HG03097 (cell line): ENCODE results near the gene C19orf18.
"Not testable (repeated sequence)": the region's sequence is repeated elsewhere in the genome, so short reads cannot be mapped to it uniquely, and the experiment has no call there.

ENCODE experiments used
- ATAC-seq: cut with Tn5 transposase; IDR thresholded peaks from one replicate; pipeline ENCODE4 v1.9.1; 2021; ENCODE audit not compliant: unreplicated experiment, low FRiP score

C19orf18 gene

DNA sequence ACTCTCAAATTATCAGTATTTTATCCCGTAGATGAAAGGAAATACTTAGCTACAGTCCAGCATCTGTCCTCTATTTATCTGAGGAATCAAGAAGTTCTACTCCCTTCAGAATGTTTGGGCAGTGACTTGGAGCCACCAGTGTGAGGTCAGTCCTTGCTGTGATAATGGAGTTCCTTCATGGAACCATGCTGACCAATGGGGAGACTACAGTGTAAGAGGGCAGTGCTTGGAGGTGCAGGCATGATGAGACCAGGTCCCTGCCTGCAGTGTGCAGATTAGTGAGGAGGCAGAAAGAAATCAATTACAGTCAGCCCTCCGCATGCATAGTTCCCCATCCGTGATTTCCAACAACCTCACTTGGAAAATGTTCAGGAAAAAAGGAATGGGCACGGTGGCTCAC, at the start of gene C19orf18:
TSS of gene C19orf18 (minus strand) at position 101 of the 400 bp plus-strand sequence. CDS start 102 bp downstream, outside the sequence.
- no peak for ATAC-seq

DNA sequence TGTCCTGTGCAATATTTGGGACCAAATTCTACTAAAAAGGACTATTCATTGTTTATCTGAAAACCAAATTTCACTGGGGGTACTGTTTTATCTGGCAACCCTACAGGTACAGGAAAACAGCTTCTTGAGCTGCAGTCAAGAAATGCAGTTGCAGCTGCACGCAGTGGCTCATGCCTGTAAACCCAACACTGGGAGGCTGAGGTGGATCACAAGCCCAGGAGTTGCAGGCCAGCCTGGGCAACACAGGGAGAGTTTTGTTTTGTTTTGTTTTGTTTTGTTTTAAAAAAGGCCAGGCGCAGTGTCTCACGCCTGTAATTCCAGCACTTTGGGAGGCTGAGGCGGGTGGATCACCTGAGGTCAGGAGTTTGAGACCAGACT, 47.9 kb upstream of the C19orf18 start:
- no peak for ATAC-seq

- no peak for ATAC-seq
Measured at GRCh38 chr19:58021541-58022282, 47.4 kb upstream of the C19orf18 start.

- no peak for ATAC-seq
Measured at GRCh38 chr19:58020129-58020528, 45.8 kb upstream of the C19orf18 start.

DNA sequence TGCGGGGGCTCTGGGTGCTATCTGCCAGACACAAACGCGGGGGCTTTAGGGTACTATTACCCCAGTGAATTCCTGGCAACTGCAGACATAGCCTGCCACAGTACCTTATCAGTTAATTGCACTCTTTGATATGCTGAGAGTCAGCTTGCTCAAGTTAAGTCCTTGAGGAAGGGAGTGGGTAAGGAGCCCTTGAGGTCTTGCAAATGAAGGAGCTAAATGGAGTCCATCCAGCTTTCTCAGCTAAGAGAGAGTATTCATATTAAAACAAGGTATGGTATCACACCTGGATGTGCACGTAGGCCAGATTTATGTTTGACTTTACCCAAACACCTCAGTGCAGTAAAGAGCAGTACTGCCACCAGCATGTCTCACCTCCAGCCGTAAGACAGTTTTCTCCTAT, 39.8 kb upstream of the C19orf18 start:
- no peak for ATAC-seq

DNA sequence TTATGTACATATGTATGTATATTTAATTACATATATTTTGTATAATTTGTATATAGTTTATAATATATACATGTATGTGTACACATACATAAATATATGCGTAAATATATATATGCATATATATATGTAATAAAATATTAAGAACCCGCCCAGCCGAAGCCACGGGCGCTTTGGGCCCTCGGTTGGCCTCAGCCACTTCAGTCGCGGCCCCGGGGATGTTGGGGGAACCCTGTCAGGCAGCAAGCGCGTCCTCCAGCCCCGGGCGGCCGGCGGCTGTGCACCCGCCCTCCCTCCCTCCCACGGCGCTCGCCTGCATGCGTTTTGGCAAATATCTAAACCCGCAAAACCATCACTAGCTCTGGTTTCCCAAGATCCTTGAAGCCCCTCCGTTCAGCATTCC, 36.2 kb upstream of the C19orf18 start:
- no peak for ATAC-seq

DNA sequence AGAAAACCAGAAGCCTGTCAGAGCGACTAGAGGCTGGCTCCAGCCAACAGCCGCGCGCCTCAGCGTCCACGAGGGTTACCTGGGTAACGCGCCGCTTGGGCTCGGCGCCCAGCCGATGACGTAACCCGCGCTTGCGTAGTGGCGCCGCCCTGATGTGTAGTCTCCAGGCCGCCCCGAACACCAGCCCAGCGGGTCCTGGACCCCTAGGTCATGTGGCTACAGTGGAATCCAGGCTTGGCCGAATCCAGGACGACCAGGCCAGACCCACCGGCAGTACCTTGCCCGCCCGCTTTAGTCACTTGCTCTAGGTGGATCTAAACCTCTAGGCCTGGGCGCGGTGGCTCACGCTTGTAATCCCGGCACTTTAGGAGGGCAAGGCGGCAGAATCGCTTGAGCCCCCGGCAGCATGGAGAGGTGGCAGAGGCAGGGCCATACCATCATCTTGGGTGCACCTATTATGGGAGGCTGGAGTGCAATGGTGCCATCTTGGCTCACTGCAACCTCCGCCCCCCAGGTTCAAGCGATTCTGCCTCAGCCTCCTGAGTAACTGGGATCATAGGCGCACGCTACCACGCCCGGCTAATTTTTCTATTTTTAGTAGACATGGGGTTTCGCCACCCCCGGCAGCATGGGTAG, 35.5 kb upstream of the C19orf18 start:
- no peak for ATAC-seq

GRCh38 chr19:58009301-58009665, 34.9 kb upstream of the C19orf18 start:
- ATAC-seq = no peak

DNA sequence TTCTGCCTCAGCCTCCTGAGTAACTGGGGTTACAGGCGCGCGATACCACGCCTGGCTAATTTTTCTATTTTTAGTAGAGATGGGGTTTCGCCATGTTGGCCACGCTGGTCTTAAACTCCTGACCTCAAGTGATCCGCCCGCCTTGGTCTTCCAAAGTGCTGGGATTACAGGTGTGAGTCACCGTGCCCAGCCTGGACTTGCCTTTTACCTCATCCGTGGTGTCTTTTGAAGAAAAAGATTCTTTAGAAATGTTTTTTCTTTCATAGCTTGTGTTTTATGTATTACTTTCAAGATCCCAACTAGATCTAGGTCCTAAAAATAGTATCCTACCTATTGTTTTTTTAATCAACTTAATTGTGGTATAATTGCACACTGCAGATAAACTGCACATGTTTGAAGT, 34.5 kb upstream of the C19orf18 start:
- ATAC-seq = not testable (repeated sequence)

- no peak for ATAC-seq
Measured at GRCh38 chr19:58007285-58007684, 33.0 kb upstream of the C19orf18 start.

DNA sequence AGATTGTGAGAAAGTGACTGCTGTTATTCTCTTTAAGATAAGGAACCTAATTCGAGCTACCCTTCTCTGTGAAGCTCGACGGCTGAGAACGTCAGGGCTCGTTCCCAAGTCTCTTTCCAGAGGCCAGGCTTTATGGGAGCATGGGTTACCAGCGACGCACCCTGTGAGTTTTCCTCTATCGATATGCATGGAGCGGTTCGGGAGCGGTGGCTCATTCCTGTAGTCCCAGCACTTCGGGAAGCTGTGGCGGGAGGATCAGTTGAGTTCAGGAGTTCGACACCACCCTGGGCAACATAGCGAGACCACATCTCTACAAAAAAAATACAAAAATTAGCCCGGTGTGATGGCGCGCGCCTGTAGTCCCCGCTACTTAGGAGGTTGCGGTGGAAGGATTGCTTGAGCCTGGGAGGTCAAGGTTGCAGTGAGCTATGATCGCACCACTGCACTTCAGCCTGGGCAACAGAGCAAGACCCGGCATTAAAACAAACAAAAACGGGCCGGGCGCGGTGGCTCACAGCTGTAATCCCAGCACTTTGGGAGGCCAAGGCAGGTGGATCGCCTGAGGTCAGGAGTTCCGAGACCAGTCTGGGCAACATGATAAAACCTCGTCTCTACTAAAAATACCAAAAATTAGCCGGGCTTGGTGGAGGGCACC, 29.0 kb upstream of the C19orf18 start:
- no peak for ATAC-seq

GRCh38 chr19:58002384-58003173, 28.2 kb upstream of the C19orf18 start, which contains the start of gene ZNF606:
ZNF606 (minus strand) TSS chr19:58002820; CDS start chr19:58001319, 1,501 bp downstream.
- ATAC-seq = peak; percentile 95

DNA sequence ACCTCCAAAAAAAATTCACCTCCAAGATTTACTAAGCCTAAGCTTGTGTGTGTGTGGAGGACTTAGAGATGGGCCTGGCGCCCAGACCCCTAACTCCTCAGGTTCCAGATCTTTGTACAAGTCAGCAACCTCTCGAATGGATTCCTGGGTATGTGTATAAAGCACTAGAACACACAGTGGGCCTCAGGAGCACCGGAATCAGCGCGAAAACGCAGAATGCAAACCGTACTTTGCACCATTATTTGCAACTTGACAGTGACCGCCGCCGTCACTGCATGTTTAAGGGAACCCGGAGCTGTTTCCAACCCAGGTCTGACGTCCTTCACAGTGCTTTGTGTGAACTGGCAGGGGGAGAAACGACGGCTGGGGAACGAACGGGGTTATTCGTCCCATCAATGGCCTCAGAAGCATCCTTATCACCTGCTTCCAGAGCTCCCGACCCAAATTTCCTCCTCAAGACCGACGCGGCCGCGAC, 27.6 kb upstream of the C19orf18 start:
- no peak for ATAC-seq

- no peak for ATAC-seq
Measured at GRCh38 chr19:58000677-58001076, 26.3 kb upstream of the C19orf18 start.

DNA sequence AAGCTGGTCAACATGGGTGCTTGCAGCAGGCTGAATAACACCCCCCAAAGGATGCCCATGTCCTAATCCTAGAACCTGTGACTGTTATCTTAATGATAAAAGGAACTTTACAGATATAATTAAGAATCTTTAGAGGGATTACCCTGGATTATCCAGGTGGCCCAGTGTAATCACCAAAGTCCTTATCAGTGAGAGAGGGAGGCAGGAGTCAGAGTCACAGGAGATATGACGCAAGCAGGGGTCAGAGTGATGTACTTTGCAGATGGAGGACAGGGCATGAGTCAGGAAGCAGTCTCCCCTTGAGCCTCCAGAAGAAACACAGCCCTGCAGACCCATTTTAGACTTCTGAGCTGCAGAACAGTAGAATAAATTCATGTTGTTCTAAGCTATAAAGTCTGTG, 18.5 kb upstream of the C19orf18 start:
- no peak for ATAC-seq

DNA sequence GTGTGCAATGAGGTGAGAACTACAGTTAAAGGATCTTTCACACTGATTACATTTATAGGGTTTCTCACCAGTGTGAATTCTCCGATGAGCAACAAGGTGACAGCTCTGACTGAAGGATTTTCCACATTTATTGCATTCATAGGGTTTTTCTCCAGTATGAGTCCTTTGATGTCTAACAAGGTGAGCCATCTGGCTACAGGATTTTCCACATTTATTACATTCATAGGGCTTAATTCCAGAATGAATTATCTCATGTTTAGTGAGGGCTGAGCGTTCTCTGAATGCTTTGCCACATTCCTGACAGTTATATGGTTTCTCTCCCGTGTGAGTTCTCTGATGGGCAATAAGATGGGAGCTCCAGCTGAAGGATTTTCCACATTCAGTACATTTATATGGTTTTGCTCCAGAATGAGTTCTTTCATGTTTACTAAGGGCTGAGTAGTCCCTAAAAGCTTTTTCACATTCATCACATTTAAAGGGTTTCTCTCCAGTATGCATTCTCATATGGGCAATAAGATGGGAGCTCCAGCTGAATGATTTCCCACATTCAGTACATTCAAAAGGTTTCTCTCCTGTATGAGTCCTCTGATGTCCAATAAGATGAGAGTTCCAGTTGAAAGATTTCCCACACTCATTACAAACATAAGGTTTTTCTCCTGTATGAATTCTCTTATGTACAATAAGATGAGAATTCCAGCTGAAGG, 4.4 kb upstream of the C19orf18 start:
- no peak for ATAC-seq

DNA sequence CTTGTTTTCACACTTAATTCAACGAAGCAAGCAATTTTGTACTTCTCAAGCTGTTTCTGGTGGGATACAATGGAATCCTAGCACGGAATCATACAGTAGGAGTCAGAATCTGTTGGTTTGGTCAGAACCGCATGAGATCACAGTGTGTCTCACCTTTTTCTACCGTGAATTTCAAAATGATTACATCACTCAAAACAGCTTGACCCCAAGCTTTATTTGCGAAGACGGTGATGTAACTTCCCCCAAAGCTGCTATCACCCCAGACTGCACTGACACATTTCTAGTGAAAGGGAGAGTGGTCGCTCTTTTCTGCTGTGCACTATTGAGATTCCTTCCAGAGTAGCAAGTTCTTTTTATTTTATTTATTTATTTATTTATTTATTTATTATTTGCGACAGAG, 9.6 kb downstream of the C19orf18 start:
- no peak for ATAC-seq

DNA sequence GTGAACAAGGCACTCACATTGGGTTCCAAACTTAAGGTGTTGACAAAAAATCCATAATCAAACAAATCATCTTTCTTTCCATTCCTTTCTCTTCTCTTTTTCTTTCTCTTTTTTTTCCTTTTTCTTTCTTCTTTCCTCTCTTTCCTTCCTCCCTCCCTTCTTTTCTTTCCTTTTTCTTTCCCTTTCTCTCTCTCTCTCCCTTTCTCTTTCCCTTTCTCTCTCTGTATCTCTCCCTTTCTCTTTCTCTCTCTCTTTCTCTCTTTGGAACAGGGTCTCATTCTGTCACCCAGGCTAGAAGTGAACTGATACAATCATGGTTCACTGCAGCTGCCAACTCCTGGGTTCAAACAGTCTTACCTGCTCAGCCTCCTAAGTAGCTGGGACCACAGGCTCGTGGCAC, 12.5 kb downstream of the C19orf18 start:
- ATAC-seq = no peak

DNA sequence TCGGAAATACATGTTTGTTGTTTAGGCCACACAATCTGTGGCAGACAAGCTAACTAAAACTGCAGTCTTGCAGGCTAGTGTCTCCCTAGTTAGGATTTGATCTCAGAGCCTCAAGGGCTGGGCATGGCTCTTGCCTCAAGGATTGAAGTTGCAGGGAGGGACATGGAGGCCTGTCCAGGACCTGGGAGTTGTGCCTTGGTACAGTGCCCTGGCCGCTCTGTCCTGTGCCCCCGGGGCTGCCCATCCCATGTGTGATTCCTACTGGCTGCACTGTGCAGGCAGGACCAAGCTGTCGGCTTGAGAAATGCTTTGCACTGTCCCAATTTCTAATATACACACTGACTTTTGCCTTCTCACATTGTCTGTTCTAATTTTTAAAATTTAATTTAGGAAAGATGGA, 19.3 kb downstream of the C19orf18 start:
- ATAC-seq = no peak

DNA sequence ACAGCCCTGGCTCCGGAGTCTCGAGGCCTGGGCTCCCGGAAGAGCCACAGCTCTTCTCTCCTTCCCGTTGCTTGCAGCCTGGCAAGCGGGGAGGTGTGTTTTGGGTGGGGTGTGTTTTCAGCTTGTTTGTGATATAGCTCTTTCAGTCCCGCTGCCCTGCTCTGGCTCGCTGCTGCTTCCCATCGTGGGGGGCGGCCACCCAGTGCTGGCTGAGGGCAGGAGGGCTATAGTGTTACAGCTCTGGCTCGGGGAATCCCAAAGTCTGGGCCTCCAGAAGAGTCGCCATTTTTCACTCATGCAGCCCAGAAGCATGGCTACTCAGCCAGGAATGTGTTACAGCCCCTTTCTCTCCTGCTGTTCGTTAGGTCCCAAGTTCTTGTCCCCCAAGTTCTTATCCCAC, 24.6 kb downstream of the C19orf18 start:
- no peak for ATAC-seq
